ENCODE data around the gene PHETA1.

The PHETA1 gene

GRCh38 chr12:111368291-111368787 is 556 bp downstream of the PHETA1 start:
- no peak for DNase-seq

GRCh38 chr12:111367661-111368221 is 1.2 kb downstream of the PHETA1 start:
- DNase-seq = no peak

GRCh38 chr12:111366583-111366982 is 2.3 kb downstream of the PHETA1 start:
- no peak for DNase-seq

GRCh38 chr12:111366075-111366474 is 2.8 kb downstream of the PHETA1 start:
- DNase-seq = no peak

- DNase-seq = no peak
Observed at GRCh38 chr12:111363578-111363977, 5.3 kb downstream of the PHETA1 start.

- DNase-seq = no peak
Observed at GRCh38 chr12:111362687-111363475, 6.0 kb downstream of the PHETA1 start.

- no peak for DNase-seq
Observed at GRCh38 chr12:111361717-111362576, 6.9 kb downstream of the PHETA1 start.

- no peak for DNase-seq
Observed at GRCh38 chr12:111361073-111361716, 7.7 kb downstream of the PHETA1 start.

GRCh38 chr12:111360325-111360930 is 8.5 kb downstream of the PHETA1 start:
- DNase-seq = no peak

GRCh38 chr12:111359914-111360276 is 9.0 kb downstream of the PHETA1 start:
- no peak for DNase-seq

GRCh38 chr12:111359231-111359913 is 9.5 kb downstream of the PHETA1 start:
- no peak for DNase-seq

GRCh38 chr12:111355201-111355925 is 13.5 kb downstream of the PHETA1 start:
- DNase-seq = peak in 1 of 2 donors; percentile 21

- no peak for DNase-seq
Observed at GRCh38 chr12:111354511-111354910, 14.4 kb downstream of the PHETA1 start.

- no peak for DNase-seq
Observed at GRCh38 chr12:111353603-111354295, 15.1 kb downstream of the PHETA1 start.

GRCh38 chr12:111353026-111353425 is 15.9 kb downstream of the PHETA1 start:
- DNase-seq = no peak

GRCh38 chr12:111352296-111352993 is 16.4 kb downstream of the PHETA1 start:
- no peak for DNase-seq

- DNase-seq = no peak
Observed at GRCh38 chr12:111351026-111351425, 17.9 kb downstream of the PHETA1 start.

- DNase-seq = no peak
Observed at GRCh38 chr12:111349748-111350520, 19.0 kb downstream of the PHETA1 start.

GRCh38 chr12:111349101-111349747 is 19.7 kb downstream of the PHETA1 start:
- no peak for DNase-seq

Data from CD4-positive, alpha-beta T cell treated with Interleukin-1 beta for 1 hour (primary cell).